ENCODE data around the gene EBF4. TPM values are rescaled to one million over a fixed set of nuclear protein-coding genes. Genes with fewer than 3 reads are reported as not detected.

The EBF4 gene
- total and polyA plus RNA-seq, 8 donors = 7.0 to 69.2 (median 12.6) TPM

- no peak for TF ChIP-seq POLR2AphosphoS5 (IDR thresholded peaks at IDR 0.05)
- no peak for TF ChIP-seq CTCF (IDR thresholded peaks at IDR 0.05)
- TF ChIP-seq POLR2A (IDR thresholded peaks at IDR 0.05) = no peak
- no peak for TF ChIP-seq EP300 (IDR thresholded peaks at IDR 0.05)
- no peak for DNase-seq
- 79 to 94% (median 88%) methylated on average over 9 of the region's 9 CpGs for WGBS, 5 donors
These were observed 16.1 kb downstream of the EBF4 start for GRCh38 chr20:2708665-2709064.

GRCh38 chr20:2709205-2709981, 16.8 kb downstream of the EBF4 start:
- DNase-seq = no peak
- TF ChIP-seq POLR2A (IDR thresholded peaks at IDR 0.05) = no peak
- TF ChIP-seq EP300 (IDR thresholded peaks at IDR 0.05) = no peak
- TF ChIP-seq CTCF (IDR thresholded peaks at IDR 0.05) = no peak
- TF ChIP-seq POLR2AphosphoS5 (IDR thresholded peaks at IDR 0.05) = no peak
- 58 to 66% (median 63%) methylated on average over 14 to 17 of the region's 17 CpGs for WGBS, 5 donors
- H3K27me3 ChIP-seq = peaks cover 0 to 7% (median 0%) of the 10 kb centered on the region in 3 donors
- H3K4me3 ChIP-seq = no peak overlapping the region
- intact Hi-C loops (cut with DNase I; ENCODE audit: low total_unique reads) = no loop called here
- H3K4me1 ChIP-seq = no peaks in the 10 kb centered on the region
- no peak overlapping the region for H3K27ac ChIP-seq
- no peaks in the 10 kb centered on the region for H3K9me3 ChIP-seq
- peaks cover 0 to 18% (median 3%) of the 10 kb centered on the region in 4 donors for H3K36me3 ChIP-seq

More at GRCh38 chr20:2708665-2709064, 16.1 kb downstream of the EBF4 start:
- Histone ChIP-seq H3K27ac (no peak overlapping the region), H3K36me3 (peaks cover 0 to 18% (median 3%) of the 10 kb centered on the region in 4 donors), H3K27me3 (peaks cover 0 to 7% (median 0%) of the 10 kb centered on the region in 3 donors), H3K4me3 (no peak overlapping the region), H3K9me3 (no peaks in the 10 kb centered on the region), H3K4me1 (no peaks in the 10 kb centered on the region)
- intact Hi-C loops (cut with DNase I; ENCODE audit: low total_unique reads) = no loop called here

GRCh38 chr20:2713285-2713684, 20.7 kb downstream of the EBF4 start:
- intact Hi-C loops (cut with DNase I; ENCODE audit: low total_unique reads) = no loop called here
- 8 to 28% (median 20%) methylated on average over 3 of the region's 3 CpGs for WGBS, 5 donors
- Histone ChIP-seq H3K4me3 (no peak overlapping the region), H3K27me3 (peaks cover 0 to 7% (median 0%) of the 10 kb centered on the region in 3 donors), H3K4me1 (no peaks in the 10 kb centered on the region), H3K36me3 (no peaks in the 10 kb centered on the region), H3K27ac (no peak overlapping the region), H3K9me3 (peaks cover 0 to 12% (median 9%) of the 10 kb centered on the region in 4 donors)
- DNase-seq = no peak
- TF ChIP-seq EP300 (IDR thresholded peaks at IDR 0.05) = no peak
- TF ChIP-seq CTCF (IDR thresholded peaks at IDR 0.05) = peak in 2 of 7 experiments; percentile 7 to 9

GRCh38 chr20:2729251-2729713, 36.7 kb downstream of the EBF4 start:
- 57 to 76% (median 66%) methylated on average over 6 of the region's 6 CpGs for WGBS, 5 donors
- Histone ChIP-seq H3K9me3 (peaks cover 0 to 13% (median 2%) of the 10 kb centered on the region in 4 donors), H3K27ac (no peak overlapping the region), H3K27me3 (no peaks in the 10 kb centered on the region), H3K36me3 (peaks cover 0 to 9% (median 0%) of the 10 kb centered on the region in 4 donors), H3K4me1 (no peaks in the 10 kb centered on the region), H3K4me3 (no peak overlapping the region)
- intact Hi-C loops (cut with DNase I; ENCODE audit: low total_unique reads) = no loop called here
- TF ChIP-seq CTCF (IDR thresholded peaks at IDR 0.05) (no peak), EP300 (IDR thresholded peaks at IDR 0.05) (no peak), POLR2AphosphoS5 (IDR thresholded peaks at IDR 0.05) (no peak), POLR2A (IDR thresholded peaks at IDR 0.05) (no peak)
- DNase-seq = no peak
